ENCODE data around the gene ELF3. TPM values are rescaled to one million over a fixed set of nuclear protein-coding genes. Genes with fewer than 3 reads are reported as not detected.

Gene ELF3
- total and polyA plus RNA-seq, 10 of the 15 experiments (the other 5 are each of a cell fraction or from before 2014, with no cell fraction given): 0.07 to 14.3 (median 0.58) TPM; not detected in 1

DNA sequence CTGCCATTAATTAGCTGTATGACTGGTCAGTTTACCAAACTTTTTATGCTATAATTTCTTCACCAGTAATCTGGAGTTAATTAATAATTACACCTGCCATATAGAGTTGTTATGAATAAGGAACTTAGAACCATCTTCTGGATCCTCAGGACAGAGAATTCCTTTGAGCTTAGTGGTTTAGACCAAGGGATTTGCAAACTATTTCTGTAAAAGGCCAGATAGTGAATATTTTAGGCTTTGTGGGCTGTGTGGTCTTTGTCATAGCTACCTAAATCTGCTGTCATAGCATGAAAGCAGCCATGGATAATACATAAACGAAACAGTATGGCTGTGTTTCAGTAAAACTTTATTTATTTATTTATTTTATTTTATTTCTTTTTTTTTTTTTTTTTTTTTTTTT lies 46.1 kb upstream of the ELF3 start:
- Histone ChIP-seq H3K9ac (ENCODE audit: control insufficient read depth, insufficient read depth, low read length) (no peak overlapping the region), H4K20me1 (ENCODE audit: control insufficient read depth, insufficient read depth) (no peaks in the 10 kb centered on the region), H3K36me3 (ENCODE audit: control insufficient read depth in 2 of 2, insufficient read depth in 2 of 2, low read length in 1 of 2) (peaks cover 2 to 40% of the 10 kb centered on the region in 2 experiments), H3K4me3 (no peak overlapping the region), H3K27ac (ENCODE audit: control insufficient read depth, insufficient read depth) (no peak overlapping the region), H3K27me3 (replicated peaks in 1 of 2; ENCODE audit: control insufficient read depth in 2 of 2, insufficient read depth in 2 of 2, low read length in 1 of 2) (no peaks in the 10 kb centered on the region), H3K79me2 (ENCODE audit: control insufficient read depth, insufficient read depth, low read length) (no peaks in the 10 kb centered on the region; the same call in 1 of the 2 replicates), H2AFZ (ENCODE audit: control insufficient read depth, low read depth, low read length) (no peak overlapping the region), H3K4me2 (ENCODE audit: control insufficient read depth, insufficient read depth) (no peak overlapping the region), H3K4me1 (ENCODE audit: control insufficient read depth, insufficient read depth, low read length) (no peaks in the 10 kb centered on the region), H3K9me3 (replicated peaks; ENCODE audit: control insufficient read depth, insufficient read depth, low read length) (no peaks in the 10 kb centered on the region)
- intact Hi-C loops (cut with micrococcal nuclease; ENCODE audit: unreplicated experiment): no loop called here
- ATAC-seq (no peak), DNase-seq (ENCODE audit: low read depth, low spot score) (no peak), FAIRE-seq (no peak)
- BruUV-seq (replicated peaks): no TSS peak
- ChIA-PET SMC1A (ENCODE audit: uncharacterized antibody, unreplicated experiment) (interaction anchor here (0.6 to 1.4 kb wide), 2 partner anchors 45 to 658 kb away, joined by 3 read pairs; no protein-coding TSS in a partner anchor), CTCF (interaction anchor here (0.6 to 14.5 kb wide), 3 partner anchors 8 to 249 kb away, joined by 3 to 233 read pairs (median 16); no protein-coding TSS in a partner anchor), RAD21 (ENCODE audit: unreplicated experiment) (interaction anchor here (1.6 kb wide), 1 partner anchor 86 kb away, joined by 5 read pairs; no protein-coding TSS in a partner anchor), POLR2A (interaction anchor here (0.6 to 1.2 kb wide), 3 partner anchors 9 to 1428 kb away, joined by 3 to 11 read pairs (median 4); partner anchors contain the start of gene TIMM17A)
- in situ Hi-C loops (cut with MboI): no loop called here
- TF ChIP-seq, protein P1, sequence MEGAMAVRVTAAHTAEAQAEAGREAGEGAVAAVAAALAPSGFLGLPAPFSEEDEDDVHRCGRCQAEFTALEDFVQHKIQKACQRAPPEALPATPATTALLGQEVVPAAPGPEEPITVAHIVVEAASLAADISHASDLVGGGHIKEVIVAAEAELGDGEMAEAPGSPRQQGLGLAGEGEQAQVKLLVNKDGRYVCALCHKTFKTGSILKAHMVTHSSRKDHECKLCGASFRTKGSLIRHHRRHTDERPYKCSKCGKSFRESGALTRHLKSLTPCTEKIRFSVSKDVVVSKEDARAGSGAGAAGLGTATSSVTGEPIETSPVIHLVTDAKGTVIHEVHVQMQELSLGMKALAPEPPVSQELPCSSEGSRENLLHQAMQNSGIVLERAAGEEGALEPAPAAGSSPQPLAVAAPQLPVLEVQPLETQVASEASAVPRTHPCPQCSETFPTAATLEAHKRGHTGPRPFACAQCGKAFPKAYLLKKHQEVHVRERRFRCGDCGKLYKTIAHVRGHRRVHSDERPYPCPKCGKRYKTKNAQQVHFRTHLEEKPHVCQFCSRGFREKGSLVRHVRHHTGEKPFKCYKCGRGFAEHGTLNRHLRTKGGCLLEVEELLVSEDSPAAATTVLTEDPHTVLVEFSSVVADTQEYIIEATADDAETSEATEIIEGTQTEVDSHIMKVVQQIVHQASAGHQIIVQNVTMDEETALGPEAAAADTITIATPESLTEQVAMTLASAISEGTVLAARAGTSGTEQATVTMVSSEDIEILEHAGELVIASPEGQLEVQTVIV (IDR thresholded peaks at IDR 0.05; ENCODE audit: borderline replicate concordance, partially characterized antibody): no peak
- 0% methylated on average over 1 of the region's 1 CpG for WGBS (ENCODE audit: insufficient coverage, insufficient replicate concordance, low lambda C conversion rate, missing lambda C conversion rate)

DNA sequence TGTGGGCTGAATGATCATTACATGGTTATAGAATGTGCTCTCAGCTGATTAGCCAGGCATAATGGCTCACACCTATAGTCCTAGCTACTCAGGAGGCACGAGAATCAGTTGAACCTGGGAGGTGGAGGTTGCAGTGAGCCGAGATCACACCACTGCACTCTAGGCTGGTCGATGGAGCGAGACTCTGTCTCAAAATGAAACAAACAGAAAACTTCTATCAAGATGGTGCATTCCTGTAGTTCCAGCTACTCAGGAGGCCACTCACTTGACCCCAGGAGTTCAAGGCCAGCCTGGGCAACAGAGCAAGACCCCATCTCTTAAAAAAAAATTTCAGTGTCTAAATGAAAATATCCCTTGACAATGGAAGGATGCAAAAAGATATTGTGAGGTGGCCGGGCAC lies 44.2 kb upstream of the ELF3 start:
- intact Hi-C loops (cut with micrococcal nuclease; ENCODE audit: unreplicated experiment): no loop called here
- H3K27me3 ChIP-seq (replicated peaks in 1 of 2; ENCODE audit: control insufficient read depth in 2 of 2, insufficient read depth in 2 of 2, low read length in 1 of 2): no peaks in the 10 kb centered on the region
- no peaks in the 10 kb centered on the region for H4K20me1 ChIP-seq (ENCODE audit: control insufficient read depth, insufficient read depth)
- 33% methylated on average over 5 of the region's 5 CpGs for WGBS (ENCODE audit: insufficient coverage, insufficient replicate concordance, low lambda C conversion rate, missing lambda C conversion rate)
- FAIRE-seq (no peak), ATAC-seq (peak; percentile 84), DNase-seq (ENCODE audit: low read depth, low spot score) (no peak)
- ChIA-PET CTCF (interaction anchor here (0.6 to 14.5 kb wide), 5 partner anchors 15 to 156 kb away, joined by 3 to 233 read pairs (median 3); partner anchors contain the start of gene GPR37L1), SMC1A (ENCODE audit: uncharacterized antibody, unreplicated experiment) (interaction anchor here (1.3 to 1.6 kb wide), 2 partner anchors 15 to 70 kb away, joined by 4 to 5 read pairs; no protein-coding TSS in a partner anchor), POLR2A (interaction anchor here (0.6 to 1.2 kb wide), 2 partner anchors 10 to 71 kb away, joined by 4 to 10 read pairs; no protein-coding TSS in a partner anchor), RAD21 (ENCODE audit: unreplicated experiment) (no interaction called here)
- H3K27ac ChIP-seq (ENCODE audit: control insufficient read depth, insufficient read depth): no peak overlapping the region
- TF ChIP-seq BACH1 (IDR thresholded peaks at IDR 0.05; ENCODE audit: borderline replicate concordance): no peak
- TF ChIP-seq FOS (IDR thresholded peaks at IDR 0.05; ENCODE audit: borderline replicate concordance, extremely low read depth, insufficient read length): no peak
- peak; percentile 57 for TF ChIP-seq NR2F1 (conservative IDR thresholded peaks at IDR 0.05)
- no peaks in the 10 kb centered on the region for H3K4me1 ChIP-seq (ENCODE audit: control insufficient read depth, insufficient read depth, low read length)
- no peaks in the 10 kb centered on the region; the same call in 1 of the 2 replicates for H3K79me2 ChIP-seq (ENCODE audit: control insufficient read depth, insufficient read depth, low read length)
- peaks cover 7 to 40% of the 10 kb centered on the region in 2 experiments for H3K36me3 ChIP-seq (ENCODE audit: control insufficient read depth in 2 of 2, insufficient read depth in 2 of 2, low read length in 1 of 2)
- no peak overlapping the region for H2AFZ ChIP-seq (ENCODE audit: control insufficient read depth, low read depth, low read length)
- in situ Hi-C loops (cut with MboI): no loop called here
- no TSS peak for BruUV-seq (replicated peaks)
- no peak overlapping the region for H3K9ac ChIP-seq (ENCODE audit: control insufficient read depth, insufficient read depth, low read length)
- peak overlapping the region; percentile 25 for H3K4me2 ChIP-seq (ENCODE audit: control insufficient read depth, insufficient read depth)
- no peak overlapping the region for H3K4me3 ChIP-seq
- no peaks in the 10 kb centered on the region for H3K9me3 ChIP-seq (replicated peaks; ENCODE audit: control insufficient read depth, insufficient read depth, low read length)
